Activated naive CD4-positive, alpha-beta T cell treated with anti-CD3 and anti-CD28 coated beads, Interleukin-2, amount 10 ng/mL, durations not matched to agents 7 days and 5 days (primary cell): Measurements from ENCODE around the gene CIP2A.
"Not testable (repeated sequence)": the region's sequence is repeated elsewhere in the genome, so short reads cannot be mapped to it uniquely, and the experiment has no call there.

Experiments
- CTCF ChIA-PET: fragments of 350-600 bp; sonication (Branson Sonifier 250); formaldehyde crosslinking; loops from one replicate; lab custom pipeline; 2021; ENCODE audit warnings: antibody characterized with exemption; lab: Charles Lee
- DNase-seq: peaks from one replicate; pipeline ENCODE4 v3.0.0-alpha.2; 2020
- H3K27ac Mint-ChIP-seq: one replicate; pipeline ENCODE4 v1.8.0; 2021; ENCODE audit warnings: mild to moderate bottlenecking, moderate library complexity, mixed read lengths
- H3K27me3 Mint-ChIP-seq: one replicate; pipeline ENCODE4 v1.8.0; 2021; ENCODE audit warnings: mild to moderate bottlenecking, mixed read lengths
- H3K36me3 Mint-ChIP-seq: one replicate; pipeline ENCODE4 v1.8.0; 2021; ENCODE audit warnings: mixed read lengths
- H3K4me1 Mint-ChIP-seq: one replicate; pipeline ENCODE4 v1.8.0; 2021; ENCODE audit warnings: mixed read lengths
- H3K4me3 Mint-ChIP-seq: one replicate; pipeline ENCODE4 v1.8.0; 2021; ENCODE audit warnings: mild to moderate bottlenecking, moderate library complexity, mixed read lengths
- H3K9me3 Mint-ChIP-seq: one replicate; pipeline ENCODE4 v1.8.0; 2021; ENCODE audit warnings: mixed read lengths

The CIP2A gene

GRCh38 chr3:108589081-108589997 lies at the start of gene CIP2A, which contains the start of gene DZIP3:
TSS of gene CIP2A (minus strand) at chr3:108589438. CDS start at chr3:108589375, 63 bp downstream.
TSS of gene DZIP3 (plus strand) at chr3:108589722. CDS start at chr3:108605407, 15,685 bp downstream.
- CTCF ChIA-PET, result interaction anchor here (0.7 to 1.3 kb wide), 4 partner anchors 14 to 553 kb away, joined by 3 read pairs; no protein-coding TSS in a partner anchor
- peak; percentile 88 for DNase-seq
- no peaks in the 10 kb centered on the region for H3K27me3 Mint-ChIP-seq
- peak within 1 kb of the TSS; percentile 95 for H3K4me3 Mint-ChIP-seq
- H3K9me3 Mint-ChIP-seq, result no peaks in the 10 kb centered on the region
- H3K4me1 Mint-ChIP-seq, result peaks cover 52% of the 10 kb centered on the region
- peaks cover 32% of the 10 kb centered on the region for H3K36me3 Mint-ChIP-seq
- H3K27ac Mint-ChIP-seq, result peak within 1 kb of the TSS; percentile 98

- H3K9me3 Mint-ChIP-seq, result no peaks in the 10 kb centered on the region
- H3K27ac Mint-ChIP-seq, result no peak overlapping the region
- CTCF ChIA-PET, result no interaction called here
- DNase-seq, result no peak
- peaks cover 2% of the 10 kb centered on the region for H3K36me3 Mint-ChIP-seq
- no peak overlapping the region for H3K4me3 Mint-ChIP-seq
- no peaks in the 10 kb centered on the region for H3K27me3 Mint-ChIP-seq
- no peaks in the 10 kb centered on the region for H3K4me1 Mint-ChIP-seq
Measured at GRCh38 chr3:108629974-108630373, 40.7 kb upstream of the CIP2A start.

- Mint-ChIP-seq H3K9me3 (peaks cover 1% of the 10 kb centered on the region), H3K36me3 (peaks cover 9% of the 10 kb centered on the region), H3K27ac (no peak overlapping the region), H3K4me3 (no peak overlapping the region), H3K4me1 (no peaks in the 10 kb centered on the region), H3K27me3 (no peaks in the 10 kb centered on the region)
- CTCF ChIA-PET, result no interaction called here
- DNase-seq, result no peak
Measured at GRCh38 chr3:108623504-108623903, 34.3 kb upstream of the CIP2A start.

- peaks cover 9% of the 10 kb centered on the region for H3K36me3 Mint-ChIP-seq
- H3K4me1 Mint-ChIP-seq, result no peaks in the 10 kb centered on the region
- CTCF ChIA-PET, result no interaction called here
- H3K27me3 Mint-ChIP-seq, result no peaks in the 10 kb centered on the region
- DNase-seq, result no peak
- H3K4me3 Mint-ChIP-seq, result no peak overlapping the region
- peaks cover 1% of the 10 kb centered on the region for H3K9me3 Mint-ChIP-seq
- H3K27ac Mint-ChIP-seq, result no peak overlapping the region
Measured at GRCh38 chr3:108620250-108620649, 31.0 kb upstream of the CIP2A start.

GRCh38 chr3:108616090-108616489 lies 26.9 kb upstream of the CIP2A start:
- DNase-seq, CTCF ChIA-PET, H3K4me1 Mint-ChIP-seq, H3K36me3 Mint-ChIP-seq, H3K27ac Mint-ChIP-seq, H3K4me3 Mint-ChIP-seq, H3K27me3 Mint-ChIP-seq, H3K9me3 Mint-ChIP-seq: not testable (repeated sequence)

- CTCF ChIA-PET, result no interaction called here
Measured at GRCh38 chr3:108610651-108611050, 21.4 kb upstream of the CIP2A start.

GRCh38 chr3:108608750-108609149 lies 19.5 kb upstream of the CIP2A start:
- DNase-seq, result no peak
- H3K27ac Mint-ChIP-seq, result no peak overlapping the region
- CTCF ChIA-PET, result no interaction called here
- peaks cover 21% of the 10 kb centered on the region for H3K4me1 Mint-ChIP-seq
- H3K36me3 Mint-ChIP-seq, result peaks cover 12% of the 10 kb centered on the region
- H3K9me3 Mint-ChIP-seq, result no peaks in the 10 kb centered on the region
- no peak overlapping the region for H3K4me3 Mint-ChIP-seq
- no peaks in the 10 kb centered on the region for H3K27me3 Mint-ChIP-seq

More at GRCh38 chr3:108610651-108611050, 21.4 kb upstream of the CIP2A start:
- Mint-ChIP-seq H3K36me3 (peaks cover 11% of the 10 kb centered on the region), H3K27ac (no peak overlapping the region), H3K27me3 (no peaks in the 10 kb centered on the region), H3K4me3 (no peak overlapping the region), H3K9me3 (no peaks in the 10 kb centered on the region), H3K4me1 (peaks cover 3% of the 10 kb centered on the region)
- DNase-seq, result no peak

GRCh38 chr3:108605491-108605890 lies 16.3 kb upstream of the CIP2A start:
- Mint-ChIP-seq H3K27ac (peak overlapping the region; percentile 71), H3K36me3 (peaks cover 25% of the 10 kb centered on the region), H3K4me3 (no peak overlapping the region), H3K27me3 (no peaks in the 10 kb centered on the region), H3K9me3 (peaks cover 10% of the 10 kb centered on the region), H3K4me1 (peaks cover 45% of the 10 kb centered on the region)
- DNase-seq, result peak; percentile 24
- CTCF ChIA-PET, result interaction anchor here (1.1 kb wide), 1 partner anchor 10 kb away, joined by 4 read pairs; no protein-coding TSS in a partner anchor

GRCh38 chr3:108605028-108605427 lies 15.8 kb upstream of the CIP2A start:
- DNase-seq, result no peak
- CTCF ChIA-PET, result no interaction called here
- Mint-ChIP-seq H3K4me3 (no peak overlapping the region), H3K27ac (no peak overlapping the region), H3K27me3 (no peaks in the 10 kb centered on the region), H3K4me1 (peaks cover 45% of the 10 kb centered on the region), H3K9me3 (peaks cover 10% of the 10 kb centered on the region), H3K36me3 (peaks cover 25% of the 10 kb centered on the region)

- Mint-ChIP-seq H3K27me3 (no peaks in the 10 kb centered on the region), H3K36me3 (peaks cover 20% of the 10 kb centered on the region), H3K4me3 (peak overlapping the region; percentile 42), H3K27ac (peak overlapping the region; percentile 67), H3K4me1 (peaks cover 45% of the 10 kb centered on the region), H3K9me3 (peaks cover 10% of the 10 kb centered on the region)
- DNase-seq, result peak; percentile 22
- CTCF ChIA-PET, result interaction anchor here (0.8 to 2.1 kb wide), 5 partner anchors 10 to 235 kb away, joined by 3 to 6 read pairs (median 4); partner anchors contain the start of genes CIP2A and DZIP3
Measured at GRCh38 chr3:108603691-108604090, 14.5 kb upstream of the CIP2A start.

- no peak for DNase-seq
- CTCF ChIA-PET, result interaction anchor here (0.8 to 2.1 kb wide), 6 partner anchors 9 to 236 kb away, joined by 3 to 6 read pairs (median 4); partner anchors contain the start of genes CIP2A and DZIP3
- Mint-ChIP-seq H3K9me3 (peaks cover 10% of the 10 kb centered on the region), H3K4me3 (peak overlapping the region; percentile 42), H3K27me3 (no peaks in the 10 kb centered on the region), H3K36me3 (peaks cover 18% of the 10 kb centered on the region), H3K4me1 (peaks cover 45% of the 10 kb centered on the region), H3K27ac (peak overlapping the region; percentile 81)
Measured at GRCh38 chr3:108602935-108603294, 13.7 kb upstream of the CIP2A start.

GRCh38 chr3:108602249-108602934 lies 13.2 kb upstream of the CIP2A start:
- DNase-seq, result peak; percentile 61
- H3K4me3 Mint-ChIP-seq, result peak overlapping the region; percentile 42
- H3K27me3 Mint-ChIP-seq, result no peaks in the 10 kb centered on the region
- H3K36me3 Mint-ChIP-seq, result peaks cover 18% of the 10 kb centered on the region
- CTCF ChIA-PET, result interaction anchor here (0.9 to 2.1 kb wide), 6 partner anchors 9 to 236 kb away, joined by 3 to 7 read pairs (median 4); partner anchors contain the start of genes CIP2A and DZIP3
- H3K4me1 Mint-ChIP-seq, result peaks cover 45% of the 10 kb centered on the region
- H3K27ac Mint-ChIP-seq, result peak overlapping the region; percentile 81
- H3K9me3 Mint-ChIP-seq, result peaks cover 10% of the 10 kb centered on the region

GRCh38 chr3:108599677-108600409 lies 10.6 kb upstream of the CIP2A start:
- Mint-ChIP-seq H3K4me1 (peaks cover 51% of the 10 kb centered on the region), H3K9me3 (peaks cover 10% of the 10 kb centered on the region), H3K36me3 (peaks cover 16% of the 10 kb centered on the region), H3K27me3 (no peaks in the 10 kb centered on the region), H3K27ac (no peak overlapping the region), H3K4me3 (no peak overlapping the region)
- DNase-seq, result no peak
- CTCF ChIA-PET, result no interaction called here
